Heart left ventricle (tissue), 16 donors: ENCODE data around the gene SF3A2. TPM values are rescaled to one million over a fixed set of nuclear protein-coding genes. Genes with fewer than 3 reads are reported as not detected.

Experiments used
- ATAC-seq, 4 donors: fragments of 200-7000 bp; cut with Tn5 transposase; one replicate each; pipeline ENCODE4 v1.9.1; 2020 to 2022; ENCODE audit warnings: moderate library complexity in 4 of 4, mild to moderate bottlenecking in 3 of 4, moderate number of reproducible peaks in 1 of 4
- DNase-seq, 5 donors: peaks; one replicate each; pipeline ENCODE4 v3.0.0-alpha.2; 2020
- H3K27ac ChIP-seq, 12 donors: fragments of 200-600 bp; sonication (generic) in 4 of 12; one replicate each; pipeline versions ENCODE4 v1.5.0 to v1.8.0; 2016 to 2022; ENCODE audit warnings: mild to moderate bottlenecking in 2 of 12
- H3K27me3 ChIP-seq, 9 donors: fragments of 200-600 bp; sonication (generic) in 2 of 9; one replicate each; pipeline versions ENCODE4 v1.5.1 to v1.8.0; 2016 to 2022; ENCODE audit warnings: mild to moderate bottlenecking in 3 of 9
- H3K36me3 ChIP-seq, 9 donors: fragments of 200-600 bp; sonication (generic) in 2 of 9; one replicate each; pipeline versions ENCODE4 v1.5.0 to v1.8.0; 2018 to 2022; ENCODE audit warnings: mild to moderate bottlenecking in 2 of 9
- H3K4me1 ChIP-seq, 12 donors: fragments of 200-600 bp; sonication (generic) in 4 of 12; one replicate each; pipeline versions ENCODE4 v1.5.0 to v1.8.0; 2016 to 2022; ENCODE audit warnings: mild to moderate bottlenecking in 3 of 12
- H3K4me3 ChIP-seq, 12 donors: fragments of 200-600 bp; sonication (generic) in 4 of 12; one replicate each; pipeline versions ENCODE4 v1.5.0 to v1.8.0; 2017 to 2022; ENCODE audit warnings: mild to moderate bottlenecking in 9 of 12, moderate library complexity in 4 of 12
- H3K9me3 ChIP-seq, 12 donors: fragments of 200-600 bp; sonication (generic) in 4 of 12; one replicate each; pipeline versions ENCODE4 v1.5.0 to v1.8.0; 2016 to 2022; ENCODE audit warnings: mild to moderate bottlenecking in 1 of 12
- POLR2A ChIP-seq, 2 donors: fragments of 450-650 bp; IDR thresholded peaks; one replicate each; pipeline ENCODE4 v1.6.1; 2017; ENCODE audit warnings: antibody characterized with exemption in 2 of 2, mild to moderate bottlenecking in 2 of 2, moderate library complexity in 2 of 2
- WGBS, 4 donors: extraction: QIAGEN DNeasy Blood & Tissue Kit in 2 of 4; methylation state at CpG; one replicate each; pipeline versions ENCODE4 v1.1.5 to v1.1.7; 2013 to 2018; 5-methylcytosine and 5-hydroxymethylcytosine counted together
- intact Hi-C, 10 donors: fragments of 100-400 bp; cut with DNase I; formaldehyde crosslinking; loops; one replicate each; pipeline versions ENCODE4 v1.11.1 to v1.14.2; 2022
- polyA plus RNA-seq, 2 donors: library from polyadenylated mRNA; stranded (reverse); fragments of 200-250 nt; gene quantifications; one replicate each; pipeline ENCODE4 v1.2.3, GENCODE V29; 2013
- total RNA-seq, 9 donors: library from RNA; depleted of rRNA in 2 of 9; stranded (reverse); fragments of >200 nt in 2 of 9; fragmentation: NEBNext Ultra II Directional in 3 of 9; extraction: Animal tissue kit (Norgen Biotek cat#: 25700) in 3 of 9; gene quantifications; one replicate each; pipeline versions ENCODE4 v1.1.0 to v1.2.4, GENCODE V29; 2016 to 2023
- TF ChIP-seq, protein P1 (sequence below), 12 donors: fragments of 200-600 bp; sonication (generic) in 4 of 12; IDR thresholded peaks; one replicate each; pipeline versions ENCODE4 v1.5.0 to v1.8.0; 2018 to 2022; ENCODE audit warnings: antibody characterized with exemption in 12 of 12, mild to moderate bottlenecking in 5 of 12
- donor health status: ischemic (EF 13 %, LVEDD 7.1; RV severe dilation, severe dysfunction).
- donor health status: healthy with polysubstance abuse.
- donor health status: DM: no; HTN: yes; CAD: no.
- donor health status: DM: no; HTN: no; CAD: no.
- donor health status: ischemic (EF 25% LVEDD 6.9; RV normal size, moderate dysfunction).
- donor health status: ischemic (EF 25% LVEDD 5.7; RV mildly dilated, moderate dysfunction).
- donor health status: healthy.
- donor health status: DM: yes; HTN: yes; CAD: no.
- donor health status: ischemic (EF 35%, LVEDD 5.7; RV mildly dilated, moderate dysfunction).
- donor health status: nonischemic (EF 11% LVEDD 7.7; RV severe dilation, severe dysfunction).
- donor health status: DM: yes; HTN: yes; CAD: no.
- donor health status: PGD.
- donor health status: ischemic (EF 29% LVEDD 5.4; RV normal size, mild dysfunction).
- donor health status: nonischemic (EF 23%, LVEDD 6.1; RV moderate dilation, normal function).

SF3A2 gene
- total and polyA plus RNA-seq, 11 donors: 19.2 to 43.9 (median 28.6) TPM

DNA sequence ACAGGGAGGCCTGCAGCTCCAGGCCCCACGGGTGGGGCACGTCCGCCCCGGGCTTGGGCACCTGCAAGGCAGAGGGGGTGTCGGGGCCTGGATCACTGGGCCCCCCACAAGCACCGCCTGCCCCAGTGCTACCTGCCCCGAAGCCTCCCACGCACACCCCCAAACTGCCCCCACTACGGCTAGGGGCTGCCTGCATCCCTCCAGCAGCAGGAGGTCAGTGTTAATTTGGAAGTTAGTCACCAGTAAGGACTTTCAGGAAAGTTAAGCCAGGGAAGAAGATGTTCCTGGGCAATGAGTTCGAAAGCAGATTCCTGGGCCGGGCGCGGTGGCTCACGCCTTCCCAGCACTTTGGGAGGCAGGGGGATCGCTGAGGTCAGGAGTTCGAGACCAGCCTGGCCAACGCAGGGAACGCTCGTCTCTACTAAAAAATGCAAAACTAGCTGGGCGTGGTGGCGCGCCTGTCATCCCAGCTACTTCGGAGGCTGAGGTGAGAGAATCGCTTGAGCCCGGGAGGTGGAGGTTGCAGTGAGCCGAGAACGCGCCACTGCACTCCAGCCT is 39.9 kb downstream of the SF3A2 start:
- 91 to 93% (median 93%) methylated on average over 22 to 28 of the region's 28 CpGs for WGBS, 4 donors
- H3K4me3 ChIP-seq: peak overlapping the region in 1 of 12 donors; percentile 13
- H3K36me3 ChIP-seq: peaks cover 0 to 41% (median 24%) of the 10 kb centered on the region in 9 donors
- ATAC-seq (peak in 1 of 4 donors; percentile 1), DNase-seq (no peak)
- H3K27me3 ChIP-seq: no peaks in the 10 kb centered on the region
- H3K4me1 ChIP-seq: peaks cover 4 to 47% (median 37%) of the 10 kb centered on the region in 12 donors
- H3K27ac ChIP-seq: peak overlapping the region in 2 of 12 donors; percentile 13 to 48
- H3K9me3 ChIP-seq: no peaks in the 10 kb centered on the region
- intact Hi-C loops: loop anchor here in 6 of 10 donors (5.0 to 10.0 kb wide), 5 partner anchors 41 to 118 kb away; partner anchors contain the start of gene DOT1L (in 1 of the 6)
- no peak for TF ChIP-seq POLR2A (IDR thresholded peaks at IDR 0.05)
- TF ChIP-seq, protein P1, sequence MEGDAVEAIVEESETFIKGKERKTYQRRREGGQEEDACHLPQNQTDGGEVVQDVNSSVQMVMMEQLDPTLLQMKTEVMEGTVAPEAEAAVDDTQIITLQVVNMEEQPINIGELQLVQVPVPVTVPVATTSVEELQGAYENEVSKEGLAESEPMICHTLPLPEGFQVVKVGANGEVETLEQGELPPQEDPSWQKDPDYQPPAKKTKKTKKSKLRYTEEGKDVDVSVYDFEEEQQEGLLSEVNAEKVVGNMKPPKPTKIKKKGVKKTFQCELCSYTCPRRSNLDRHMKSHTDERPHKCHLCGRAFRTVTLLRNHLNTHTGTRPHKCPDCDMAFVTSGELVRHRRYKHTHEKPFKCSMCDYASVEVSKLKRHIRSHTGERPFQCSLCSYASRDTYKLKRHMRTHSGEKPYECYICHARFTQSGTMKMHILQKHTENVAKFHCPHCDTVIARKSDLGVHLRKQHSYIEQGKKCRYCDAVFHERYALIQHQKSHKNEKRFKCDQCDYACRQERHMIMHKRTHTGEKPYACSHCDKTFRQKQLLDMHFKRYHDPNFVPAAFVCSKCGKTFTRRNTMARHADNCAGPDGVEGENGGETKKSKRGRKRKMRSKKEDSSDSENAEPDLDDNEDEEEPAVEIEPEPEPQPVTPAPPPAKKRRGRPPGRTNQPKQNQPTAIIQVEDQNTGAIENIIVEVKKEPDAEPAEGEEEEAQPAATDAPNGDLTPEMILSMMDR (IDR thresholded peaks at IDR 0.05): no peak

GRCh38 chr19:2277138-2277537 is 40.5 kb downstream of the SF3A2 start:
- intact Hi-C loops: loop anchor here in 6 of 10 donors (5.0 to 10.0 kb wide), 5 partner anchors 40 to 118 kb away; partner anchors contain the start of gene DOT1L (in 1 of the 6)
- ATAC-seq: no peak

GRCh38 chr19:2278459-2279158 is 42.0 kb downstream of the SF3A2 start:
- H3K4me1 ChIP-seq: peaks cover 0 to 38% (median 27%) of the 10 kb centered on the region in 12 donors

More at GRCh38 chr19:2277138-2277537, 40.5 kb downstream of the SF3A2 start:
- Histone ChIP-seq H3K27me3 (peaks cover 0 to 3% (median 0%) of the 10 kb centered on the region in 9 donors), H3K9me3 (no peaks in the 10 kb centered on the region), H3K4me3 (no peak overlapping the region), H3K27ac (no peak overlapping the region), H3K4me1 (peaks cover 4 to 47% (median 36%) of the 10 kb centered on the region in 12 donors), H3K36me3 (peaks cover 0 to 35% (median 18%) of the 10 kb centered on the region in 9 donors)
- 80 to 86% (median 83%) methylated on average over 9 of the region's 9 CpGs for WGBS, 4 donors
- DNase-seq: no peak
- TF ChIP-seq, protein P1 (IDR thresholded peaks at IDR 0.05): no peak
- TF ChIP-seq POLR2A (IDR thresholded peaks at IDR 0.05): no peak

More at GRCh38 chr19:2278459-2279158, 42.0 kb downstream of the SF3A2 start:
- TF ChIP-seq, protein P1 (IDR thresholded peaks at IDR 0.05): no peak
- no peak for TF ChIP-seq POLR2A (IDR thresholded peaks at IDR 0.05)
- Histone ChIP-seq H3K27ac (no peak overlapping the region), H3K36me3 (peaks cover 0 to 21% (median 4%) of the 10 kb centered on the region in 9 donors), H3K4me3 (no peak overlapping the region), H3K27me3 (peaks cover 0 to 11% (median 0%) of the 10 kb centered on the region in 9 donors), H3K9me3 (no peaks in the 10 kb centered on the region)
- ATAC-seq (no peak), DNase-seq (no peak)
- intact Hi-C loops: loop anchor here in 6 of 10 donors (5.0 to 10.0 kb wide), 5 partner anchors 39 to 116 kb away; partner anchors contain the start of gene DOT1L (in 1 of the 6)
- 85 to 89% (median 89%) methylated on average over 24 to 33 of the region's 33 CpGs for WGBS, 4 donors
